ENCODE data around the gene ZBTB20.

The ZBTB20 gene

DNA sequence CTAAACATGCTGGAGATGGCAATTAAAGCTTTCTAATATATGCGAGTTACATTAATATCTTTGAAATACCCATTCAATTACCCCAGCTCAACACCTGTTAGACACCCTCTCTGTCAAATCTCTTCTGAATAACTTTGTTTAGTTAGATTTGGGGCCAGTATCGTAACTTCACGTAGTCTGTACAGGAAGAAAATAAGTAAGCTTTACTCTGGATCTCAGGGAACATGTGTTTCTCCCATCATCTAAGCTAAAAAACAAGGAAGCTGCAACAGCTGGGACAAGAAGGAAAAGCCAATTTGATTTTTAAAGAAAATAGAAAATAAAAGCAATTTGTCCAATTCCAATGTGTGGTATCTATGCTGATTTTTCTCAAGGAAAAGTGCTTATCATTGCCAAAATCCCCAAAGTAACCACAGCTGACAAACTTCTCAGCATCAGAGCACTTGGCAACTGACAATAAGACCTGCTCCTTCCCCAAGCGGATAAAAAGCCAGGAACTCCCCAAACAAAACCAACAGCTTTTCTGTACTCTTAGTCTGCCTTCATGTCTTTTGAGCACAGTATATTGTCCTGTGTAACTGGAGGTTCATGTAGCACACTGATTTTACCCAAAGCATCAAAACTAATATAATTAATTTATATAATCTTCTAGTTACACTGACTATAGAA lies 279.1 kb downstream of the ZBTB20 start:
- no peak for DNase-seq (ENCODE audit: low spot score in 2 of 2)
- ATAC-seq = no peak
- Mint-ChIP-seq H3K4me3 (no peak overlapping the region), H3K4me1 (peaks cover 15% of the 10 kb centered on the region), H3K36me3 (no peaks in the 10 kb centered on the region), H3K27ac (no peak overlapping the region), H3K9me3 (no peaks in the 10 kb centered on the region)

DNA sequence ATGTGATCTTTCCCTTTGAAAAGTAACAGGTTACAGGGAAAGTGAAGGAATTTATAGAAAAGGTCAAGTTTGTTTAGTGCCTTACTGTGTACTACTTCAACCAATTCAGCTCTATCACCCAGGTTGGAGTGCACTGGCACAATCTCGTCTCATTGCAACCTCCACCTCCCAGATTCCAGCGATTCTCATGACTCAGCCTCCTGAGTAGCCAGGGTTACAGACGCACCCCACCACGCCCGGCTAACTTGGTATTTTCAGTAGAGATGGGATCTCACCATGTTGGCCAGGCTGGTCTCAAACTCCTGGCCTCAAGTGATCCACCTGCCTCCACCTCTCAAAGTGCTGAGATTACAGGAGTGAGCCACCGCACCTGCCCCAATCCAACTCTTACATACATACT lies 279.7 kb downstream of the ZBTB20 start:
- Mint-ChIP-seq H3K9me3 (no peaks in the 10 kb centered on the region), H3K4me1 (peaks cover 13% of the 10 kb centered on the region), H3K36me3 (no peaks in the 10 kb centered on the region), H3K27ac (no peak overlapping the region), H3K4me3 (no peak overlapping the region)
- DNase-seq (ENCODE audit: low spot score in 2 of 2) = no peak
- no peak for ATAC-seq

DNA sequence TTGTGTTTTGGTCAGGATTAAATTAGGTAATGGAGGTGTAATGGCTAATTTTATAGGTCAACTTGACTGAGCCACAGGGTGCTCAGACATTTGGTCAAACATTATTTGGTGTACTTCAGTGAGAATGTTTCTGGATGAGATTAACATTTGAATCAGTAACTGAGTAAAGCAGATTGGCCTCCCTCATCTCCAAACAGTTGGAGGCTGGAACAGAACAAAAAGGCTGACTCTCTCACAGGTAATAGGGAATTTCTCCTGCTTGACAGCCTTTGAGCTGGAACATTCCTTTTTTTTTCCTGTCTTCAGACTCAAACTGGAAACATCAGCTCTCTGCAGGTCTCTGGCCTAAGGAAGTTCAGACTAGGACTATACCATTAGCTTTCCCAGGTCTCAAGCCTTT lies 280.7 kb downstream of the ZBTB20 start:
- Mint-ChIP-seq H3K36me3 (no peaks in the 10 kb centered on the region), H3K4me3 (no peak overlapping the region), H3K4me1 (peaks cover 11% of the 10 kb centered on the region), H3K27ac (no peak overlapping the region), H3K9me3 (no peaks in the 10 kb centered on the region)
- DNase-seq (ENCODE audit: low spot score in 2 of 2) (no peak), ATAC-seq (no peak)

DNA sequence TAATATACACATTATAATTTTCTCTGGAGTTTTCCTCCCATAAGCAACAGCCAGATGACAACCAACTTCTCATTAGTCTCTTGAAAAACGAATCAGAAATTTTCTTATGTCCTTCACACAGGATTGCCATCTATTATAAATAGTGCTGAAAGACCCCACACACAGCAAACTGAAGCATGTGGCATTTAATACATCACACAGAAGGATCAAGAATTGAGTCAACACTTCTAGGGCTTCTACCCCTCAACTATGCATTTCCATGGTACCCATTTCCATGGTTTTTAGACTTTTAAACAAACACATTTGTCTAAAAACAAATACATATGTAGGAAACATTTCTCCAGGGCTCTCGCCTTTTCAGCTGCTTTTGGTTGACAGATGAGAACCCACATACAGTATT lies 282.1 kb downstream of the ZBTB20 start:
- Mint-ChIP-seq H3K36me3 (no peaks in the 10 kb centered on the region), H3K27ac (no peak overlapping the region), H3K9me3 (no peaks in the 10 kb centered on the region), H3K4me1 (peaks cover 6% of the 10 kb centered on the region), H3K4me3 (no peak overlapping the region)
- ATAC-seq (no peak), DNase-seq (ENCODE audit: low spot score in 2 of 2) (no peak)

GRCh38 chr3:114863848-114864247 lies 283.2 kb downstream of the ZBTB20 start:
- ATAC-seq = no peak
- H3K9me3 Mint-ChIP-seq = no peaks in the 10 kb centered on the region
- no peaks in the 10 kb centered on the region for H3K36me3 Mint-ChIP-seq
- no peak for DNase-seq (ENCODE audit: low spot score in 2 of 2)
- H3K27ac Mint-ChIP-seq = peak overlapping the region; percentile 82
- H3K4me3 Mint-ChIP-seq = peak overlapping the region; percentile 49
- peaks cover 6% of the 10 kb centered on the region for H3K4me1 Mint-ChIP-seq

GRCh38 chr3:114861666-114862065 lies 285.4 kb downstream of the ZBTB20 start:
- Mint-ChIP-seq H3K4me1 (peaks cover 11% of the 10 kb centered on the region), H3K4me3 (no peak overlapping the region), H3K27ac (no peak overlapping the region), H3K9me3 (no peaks in the 10 kb centered on the region), H3K36me3 (no peaks in the 10 kb centered on the region)
- DNase-seq (ENCODE audit: low spot score in 2 of 2) (no peak), ATAC-seq (no peak)

DNA sequence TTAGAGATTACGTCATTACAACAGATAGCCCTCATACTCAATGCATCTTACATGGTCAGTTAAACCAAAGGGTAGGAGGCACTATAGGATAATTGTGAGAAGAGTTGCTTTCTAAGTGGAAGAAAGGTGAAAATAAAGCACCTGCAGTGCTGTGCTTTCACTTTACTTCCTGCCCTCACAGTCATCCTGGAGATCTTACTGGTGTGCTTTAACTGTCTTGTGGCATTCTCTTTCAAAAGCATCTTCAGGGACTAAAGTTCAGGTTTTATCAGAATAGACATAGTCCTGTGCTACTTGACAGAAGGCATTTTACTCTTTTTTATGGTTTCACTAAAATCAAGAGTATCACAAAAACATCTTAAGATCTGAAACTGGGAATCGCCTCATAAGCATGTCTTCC lies 286.6 kb downstream of the ZBTB20 start:
- DNase-seq (ENCODE audit: low spot score in 2 of 2) (no peak), ATAC-seq (no peak)
- Mint-ChIP-seq H3K27ac (no peak overlapping the region), H3K36me3 (no peaks in the 10 kb centered on the region), H3K4me1 (peaks cover 11% of the 10 kb centered on the region), H3K9me3 (no peaks in the 10 kb centered on the region), H3K4me3 (no peak overlapping the region)

GRCh38 chr3:114858329-114858728 lies 288.8 kb downstream of the ZBTB20 start:
- no peaks in the 10 kb centered on the region for H3K36me3 Mint-ChIP-seq
- no peak overlapping the region for H3K4me3 Mint-ChIP-seq
- no peak overlapping the region for H3K27ac Mint-ChIP-seq
- ATAC-seq = no peak
- peaks cover 11% of the 10 kb centered on the region for H3K4me1 Mint-ChIP-seq
- no peak for DNase-seq (ENCODE audit: low spot score in 2 of 2)
- H3K9me3 Mint-ChIP-seq = no peaks in the 10 kb centered on the region

GRCh38 chr3:114857299-114857701 lies 289.8 kb downstream of the ZBTB20 start:
- Mint-ChIP-seq H3K9me3 (no peaks in the 10 kb centered on the region), H3K4me1 (peaks cover 11% of the 10 kb centered on the region), H3K4me3 (no peak overlapping the region), H3K36me3 (no peaks in the 10 kb centered on the region), H3K27ac (no peak overlapping the region)
- no peak for DNase-seq (ENCODE audit: low spot score in 2 of 2)
- ATAC-seq = no peak

DNA sequence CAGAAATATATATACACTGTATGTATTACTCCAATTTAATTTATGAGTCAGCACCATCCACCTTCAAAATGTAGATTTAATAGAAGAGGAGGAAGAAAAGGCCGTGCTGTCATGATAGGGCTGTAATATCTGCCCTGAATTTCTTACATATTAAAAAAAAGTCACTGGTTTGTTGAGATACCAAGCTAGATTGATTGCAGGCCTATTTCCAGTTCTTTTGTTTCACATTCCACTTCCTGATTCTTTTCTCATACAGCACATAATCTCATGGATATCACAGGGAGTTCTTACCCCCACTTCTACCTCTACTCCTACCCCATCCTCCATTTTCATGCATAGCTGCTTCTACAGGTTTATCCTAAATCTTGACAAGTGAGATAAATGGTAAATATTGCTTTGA lies 290.3 kb downstream of the ZBTB20 start:
- ATAC-seq = no peak
- peaks cover 10% of the 10 kb centered on the region for H3K4me1 Mint-ChIP-seq
- H3K4me3 Mint-ChIP-seq = no peak overlapping the region
- H3K9me3 Mint-ChIP-seq = no peaks in the 10 kb centered on the region
- no peaks in the 10 kb centered on the region for H3K36me3 Mint-ChIP-seq
- no peak overlapping the region for H3K27ac Mint-ChIP-seq
- DNase-seq (ENCODE audit: low spot score in 2 of 2) = no peak

GRCh38 chr3:114855839-114856238 lies 291.2 kb downstream of the ZBTB20 start:
- ATAC-seq (no peak), DNase-seq (ENCODE audit: low spot score in 2 of 2) (no peak)
- no peaks in the 10 kb centered on the region for H3K9me3 Mint-ChIP-seq
- peaks cover 5% of the 10 kb centered on the region for H3K4me1 Mint-ChIP-seq
- no peak overlapping the region for H3K4me3 Mint-ChIP-seq
- H3K36me3 Mint-ChIP-seq = no peaks in the 10 kb centered on the region
- peak overlapping the region; percentile 29 for H3K27ac Mint-ChIP-seq

- no peak overlapping the region for H3K27ac Mint-ChIP-seq
- H3K4me1 Mint-ChIP-seq = peaks cover 5% of the 10 kb centered on the region
- no peaks in the 10 kb centered on the region for H3K9me3 Mint-ChIP-seq
- no peaks in the 10 kb centered on the region for H3K36me3 Mint-ChIP-seq
- no peak overlapping the region for H3K4me3 Mint-ChIP-seq
- DNase-seq (ENCODE audit: low spot score in 2 of 2) = no peak
- no peak for ATAC-seq
Measured at GRCh38 chr3:114852966-114853365, 294.1 kb downstream of the ZBTB20 start.

DNA sequence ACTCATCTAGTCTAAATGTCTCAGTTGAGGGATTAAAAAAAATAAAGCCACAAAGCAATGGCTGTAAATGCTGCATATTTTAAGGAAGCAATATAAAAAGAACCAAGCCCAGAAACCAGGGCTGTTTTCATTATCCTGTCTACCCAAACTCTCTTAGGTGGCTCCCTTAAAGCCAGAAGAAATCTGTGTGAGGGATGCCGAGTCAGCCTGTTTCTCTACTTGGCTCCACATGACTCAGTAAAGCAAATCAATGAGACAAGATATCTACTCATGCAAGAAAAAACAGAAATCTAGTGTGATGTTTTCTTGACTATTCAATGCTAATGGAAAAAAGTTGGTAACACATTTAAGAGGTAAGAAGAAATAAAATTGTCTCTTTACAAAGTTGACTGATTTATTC lies 296.2 kb downstream of the ZBTB20 start:
- no peak for DNase-seq (ENCODE audit: low spot score in 2 of 2)
- Mint-ChIP-seq H3K4me3 (no peak overlapping the region), H3K36me3 (no peaks in the 10 kb centered on the region), H3K27ac (no peak overlapping the region), H3K9me3 (no peaks in the 10 kb centered on the region), H3K4me1 (no peaks in the 10 kb centered on the region)
- ATAC-seq = no peak

DNA sequence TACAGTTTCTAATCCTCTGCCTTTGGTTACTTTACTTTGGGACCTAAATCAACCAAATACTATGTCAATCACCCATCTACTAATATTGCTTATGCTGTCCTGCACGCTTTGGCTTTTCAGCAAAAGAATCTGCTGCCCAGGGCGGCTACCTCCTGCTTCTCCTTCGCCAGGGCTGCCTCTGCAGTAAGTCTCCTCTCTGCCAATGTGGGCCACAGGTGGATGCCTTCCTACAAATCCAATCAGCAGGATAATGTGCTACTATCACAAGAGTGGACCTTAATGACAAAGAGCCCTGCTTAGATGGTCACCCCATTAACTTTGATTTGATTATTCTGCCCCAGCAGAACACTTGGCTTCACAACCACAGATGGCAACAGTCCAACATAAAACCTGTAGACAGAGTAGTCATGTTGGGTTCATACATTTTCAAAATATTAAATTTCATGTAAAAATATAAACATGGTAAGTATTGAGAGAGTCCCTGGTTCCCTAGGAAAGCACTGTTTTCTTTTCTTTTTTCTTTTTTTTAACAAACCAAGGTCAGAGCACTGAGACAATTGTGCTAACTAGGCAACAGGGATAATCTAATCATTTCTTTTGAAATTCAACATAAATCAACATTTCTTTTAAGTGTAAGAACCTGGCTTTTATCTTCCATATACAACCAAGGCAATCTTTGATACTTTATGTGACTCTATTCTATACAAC lies 298.3 kb downstream of the ZBTB20 start:
- DNase-seq (ENCODE audit: low spot score in 2 of 2) = no peak
- Mint-ChIP-seq H3K4me1 (no peaks in the 10 kb centered on the region), H3K36me3 (no peaks in the 10 kb centered on the region), H3K27ac (no peak overlapping the region), H3K4me3 (no peak overlapping the region), H3K9me3 (no peaks in the 10 kb centered on the region)
- ATAC-seq = no peak

GRCh38 chr3:114848082-114848481 lies 299.0 kb downstream of the ZBTB20 start:
- Mint-ChIP-seq H3K27ac (no peak overlapping the region), H3K9me3 (no peaks in the 10 kb centered on the region), H3K4me3 (no peak overlapping the region), H3K36me3 (no peaks in the 10 kb centered on the region), H3K4me1 (no peaks in the 10 kb centered on the region)
- no peak for DNase-seq (ENCODE audit: low spot score in 2 of 2)
- ATAC-seq = no peak

DNA sequence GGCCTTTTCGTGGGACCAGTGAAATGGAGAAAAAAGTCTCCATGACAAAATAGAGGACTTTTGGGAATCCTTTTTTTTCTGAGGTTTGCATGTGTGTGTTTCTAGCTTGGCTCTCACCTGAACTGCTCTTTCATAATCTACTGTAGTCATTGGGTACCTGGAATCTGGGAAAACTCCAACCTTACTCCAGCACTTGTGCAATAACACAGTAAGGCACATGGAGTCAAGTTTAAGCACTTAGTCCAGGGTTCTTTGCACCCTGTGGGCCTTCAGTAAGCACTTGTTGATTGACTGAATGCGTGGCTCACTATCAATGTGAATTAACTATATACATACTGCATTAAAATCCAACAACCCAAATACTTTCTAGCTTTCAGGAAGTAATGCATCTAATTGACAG lies 299.5 kb downstream of the ZBTB20 start:
- ATAC-seq (no peak), DNase-seq (ENCODE audit: low spot score in 2 of 2) (no peak)
- H3K9me3 Mint-ChIP-seq = no peaks in the 10 kb centered on the region
- no peak overlapping the region for H3K27ac Mint-ChIP-seq
- H3K4me1 Mint-ChIP-seq = no peaks in the 10 kb centered on the region
- H3K36me3 Mint-ChIP-seq = no peaks in the 10 kb centered on the region
- H3K4me3 Mint-ChIP-seq = no peak overlapping the region
